ENCODE measurements around the gene SEMA7A. TPM values are rescaled to one million over a fixed set of nuclear protein-coding genes. Genes with fewer than 3 reads are reported as not detected.

SEMA7A gene
- total and polyA plus RNA-seq, 9 donors, result 3.2 to 98.6 (median 9.0) TPM

- H3K4me1 ChIP-seq (ENCODE audit: insufficient read depth), result peaks cover 15% of the 10 kb centered on the region
- intact Hi-C loops (cut with DNase I), result no loop called here
These were observed 33.4 kb downstream of the SEMA7A start for GRCh38 chr15:74400313-74400860.

GRCh38 chr15:74399511-74400312, 34.0 kb downstream of the SEMA7A start:
- TF ChIP-seq CTCF (IDR thresholded peaks at IDR 0.05), result no peak
- no peak for TF ChIP-seq EP300 (IDR thresholded peaks at IDR 0.05)
- no peak for TF ChIP-seq POLR2A (IDR thresholded peaks at IDR 0.05)
- WGBS, 3 donors, result 44 to 48% (median 46%) methylated on average over 5 of the region's 5 CpGs
- Histone ChIP-seq H3K4me3 (no peak overlapping the region), H3K27ac (no peak overlapping the region), H3K9me3 (no peaks in the 10 kb centered on the region), H3K36me3 (no peaks in the 10 kb centered on the region), H3K27me3 (no peaks in the 10 kb centered on the region), H3K4me1 (ENCODE audit: insufficient read depth) (peaks cover 12% of the 10 kb centered on the region)
- no peak for DNase-seq
- intact Hi-C loops (cut with DNase I), result no loop called here

More at GRCh38 chr15:74400313-74400860, 33.4 kb downstream of the SEMA7A start:
- no peak for DNase-seq
- no peak for TF ChIP-seq CTCF (IDR thresholded peaks at IDR 0.05)
- no peak for TF ChIP-seq EP300 (IDR thresholded peaks at IDR 0.05)
- no peak for TF ChIP-seq POLR2A (IDR thresholded peaks at IDR 0.05)
- Histone ChIP-seq H3K9me3 (no peaks in the 10 kb centered on the region), H3K27ac (no peak overlapping the region), H3K4me3 (no peak overlapping the region), H3K27me3 (no peaks in the 10 kb centered on the region), H3K36me3 (no peaks in the 10 kb centered on the region)
- WGBS, 3 donors, result 88 to 94% (median 92%) methylated on average over 10 of the region's 10 CpGs

GRCh38 chr15:74399100-74399499, 34.7 kb downstream of the SEMA7A start:
- TF ChIP-seq POLR2A (IDR thresholded peaks at IDR 0.05) (no peak), CTCF (IDR thresholded peaks at IDR 0.05) (no peak), EP300 (IDR thresholded peaks at IDR 0.05) (no peak)
- Histone ChIP-seq H3K27ac (no peak overlapping the region), H3K9me3 (no peaks in the 10 kb centered on the region), H3K4me1 (ENCODE audit: insufficient read depth) (peaks cover 10% of the 10 kb centered on the region), H3K4me3 (no peak overlapping the region), H3K36me3 (no peaks in the 10 kb centered on the region), H3K27me3 (no peaks in the 10 kb centered on the region)
- intact Hi-C loops (cut with DNase I), result no loop called here
- no peak for DNase-seq
- 93 to 95% (median 94%) methylated on average over 3 of the region's 3 CpGs for WGBS, 3 donors

GRCh38 chr15:74398183-74398582, 35.6 kb downstream of the SEMA7A start:
- Histone ChIP-seq H3K27ac (no peak overlapping the region), H3K27me3 (no peaks in the 10 kb centered on the region), H3K36me3 (no peaks in the 10 kb centered on the region), H3K4me3 (no peak overlapping the region), H3K4me1 (ENCODE audit: insufficient read depth) (peaks cover 3% of the 10 kb centered on the region), H3K9me3 (no peaks in the 10 kb centered on the region)
- DNase-seq, result no peak
- intact Hi-C loops (cut with DNase I), result no loop called here
- TF ChIP-seq POLR2A (IDR thresholded peaks at IDR 0.05) (no peak), CTCF (IDR thresholded peaks at IDR 0.05) (no peak), EP300 (IDR thresholded peaks at IDR 0.05) (no peak)
- WGBS, 3 donors, result 89 to 90% (median 90%) methylated on average over 5 of the region's 5 CpGs
